NCI-H187 (cell line): ENCODE data around the gene NOTCH1.
"Not testable (repeated sequence)": the region's sequence is repeated elsewhere in the genome, so short reads cannot be mapped to it uniquely, and the experiment has no call there.

Experiments
- DNase-seq, 2 experiments: peaks; one replicate each; lab custom pipeline; 2025; lab: John Stamatoyannopoulos, UW

NOTCH1 gene

DNA sequence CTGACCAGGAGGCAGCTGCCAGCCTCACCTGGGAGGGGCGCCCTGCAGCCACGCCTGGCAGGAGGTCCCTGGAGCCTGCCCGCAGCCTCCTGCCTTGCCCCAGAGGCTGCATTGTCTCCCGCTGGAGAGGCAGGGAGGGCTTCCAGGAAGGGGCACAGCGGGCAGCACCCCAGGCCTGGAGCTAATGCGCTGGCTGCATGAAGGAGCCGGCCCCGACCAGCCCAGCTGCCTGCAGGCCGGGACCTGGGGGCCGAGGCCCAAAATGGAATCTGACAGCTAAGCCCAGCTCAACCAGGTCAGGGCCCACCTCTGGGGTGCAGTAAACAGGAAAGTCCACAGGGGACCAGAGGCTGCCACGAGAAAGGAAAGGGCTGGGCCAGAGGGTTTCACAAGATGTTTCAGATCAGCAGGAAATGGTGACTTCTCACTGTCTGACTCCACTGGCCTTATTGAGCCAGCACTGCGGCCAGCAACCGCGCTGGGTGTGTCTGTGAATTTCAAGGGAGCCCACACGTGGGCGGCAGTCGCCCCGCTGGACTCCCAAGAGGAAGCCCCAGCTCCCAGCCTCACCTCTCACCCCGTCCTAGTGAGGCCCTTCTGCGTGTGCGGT lies 18.6 kb upstream of the NOTCH1 start:
- DNase-seq, result no peak

DNA sequence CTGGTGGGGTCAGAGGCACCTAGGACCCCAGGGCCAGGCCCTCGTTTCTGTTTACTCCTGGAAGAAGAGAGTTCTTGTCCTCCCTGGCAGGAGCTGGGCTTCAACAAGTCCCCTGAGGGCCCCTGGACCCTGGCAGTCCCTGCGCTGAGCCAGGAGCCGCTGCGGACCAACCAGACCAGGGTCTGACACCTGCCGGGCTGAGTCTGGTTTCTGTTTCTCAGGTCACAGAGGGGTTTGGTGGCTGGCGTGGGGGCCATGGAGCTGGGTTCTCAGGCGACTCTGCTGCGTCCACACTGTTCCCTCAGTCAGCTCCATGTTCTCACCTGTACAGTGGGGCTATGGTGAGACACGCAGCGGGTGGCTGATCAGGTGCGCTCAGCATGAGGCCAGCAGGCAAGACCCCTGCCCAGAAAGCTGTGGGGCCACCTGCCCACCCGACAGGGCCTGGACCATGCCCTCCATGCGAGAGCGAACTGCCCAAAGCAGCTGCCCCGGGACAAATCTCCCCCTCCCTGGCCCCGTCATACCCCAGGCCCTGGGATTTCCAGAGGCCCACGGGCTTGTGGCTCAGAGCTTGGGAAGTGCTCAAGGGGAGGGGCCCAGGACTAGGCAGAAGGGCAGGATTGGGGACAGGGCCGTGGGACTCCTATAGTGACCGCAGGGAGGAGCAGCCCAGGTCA lies 17.9 kb upstream of the NOTCH1 start:
- DNase-seq, result no peak

DNA sequence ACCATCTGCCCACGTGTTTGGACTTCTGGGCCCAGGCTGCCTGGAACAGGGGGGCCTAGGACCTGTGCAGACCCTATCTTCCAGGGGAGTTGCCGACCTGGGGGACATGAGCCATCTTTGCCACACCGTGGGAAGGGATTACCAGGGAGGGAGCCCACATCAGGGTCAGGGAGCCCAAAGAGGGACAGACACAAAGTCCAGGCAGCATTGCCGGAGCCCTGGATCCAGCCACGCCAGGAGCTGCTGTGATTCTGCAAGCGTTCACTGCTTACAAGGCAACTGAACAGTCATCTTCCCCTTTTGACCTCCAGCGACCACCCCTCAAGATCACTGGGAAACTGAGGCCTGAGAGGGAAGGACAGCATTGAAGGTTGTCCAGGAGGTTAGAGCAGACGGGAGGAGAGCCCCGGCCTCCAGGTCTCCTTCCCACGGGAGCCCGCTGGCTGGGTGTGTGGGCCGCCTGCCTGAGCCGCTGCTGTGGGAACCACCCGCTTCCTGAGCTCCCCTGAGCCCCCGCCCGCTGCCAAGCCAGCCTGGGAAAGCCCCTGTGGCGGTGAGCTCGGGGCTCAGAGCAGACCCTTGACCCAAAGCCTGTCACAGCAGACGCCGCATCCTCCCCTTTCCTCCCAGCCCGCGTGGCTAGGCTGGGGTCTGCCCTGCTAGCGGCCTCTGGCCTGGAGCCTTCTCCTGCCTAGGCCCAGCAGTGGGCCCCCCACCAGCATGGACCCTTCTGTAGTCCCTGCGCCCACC lies 17.1 kb upstream of the NOTCH1 start:
- DNase-seq, result no peak

DNA sequence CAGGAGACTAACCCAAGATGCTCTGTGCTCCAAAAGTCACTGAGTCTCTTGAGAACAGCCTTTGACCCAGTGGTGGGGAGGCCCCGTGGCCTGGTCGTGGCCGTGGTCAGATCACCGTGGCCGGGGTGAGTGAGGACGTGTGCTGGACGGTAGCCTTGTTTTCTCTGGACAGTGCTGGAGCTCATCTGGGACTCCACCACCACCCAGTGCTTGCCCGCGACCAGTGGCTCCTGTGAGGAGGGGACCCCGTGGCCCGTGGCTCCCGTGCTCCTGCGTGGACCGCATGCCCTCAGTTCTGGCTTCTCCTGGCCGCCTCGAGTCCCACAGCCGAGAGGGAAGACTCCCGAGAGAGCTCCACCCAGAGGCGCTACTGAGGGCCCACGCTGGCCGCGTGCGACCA lies 15.9 kb upstream of the NOTCH1 start:
- no peak for DNase-seq

DNA sequence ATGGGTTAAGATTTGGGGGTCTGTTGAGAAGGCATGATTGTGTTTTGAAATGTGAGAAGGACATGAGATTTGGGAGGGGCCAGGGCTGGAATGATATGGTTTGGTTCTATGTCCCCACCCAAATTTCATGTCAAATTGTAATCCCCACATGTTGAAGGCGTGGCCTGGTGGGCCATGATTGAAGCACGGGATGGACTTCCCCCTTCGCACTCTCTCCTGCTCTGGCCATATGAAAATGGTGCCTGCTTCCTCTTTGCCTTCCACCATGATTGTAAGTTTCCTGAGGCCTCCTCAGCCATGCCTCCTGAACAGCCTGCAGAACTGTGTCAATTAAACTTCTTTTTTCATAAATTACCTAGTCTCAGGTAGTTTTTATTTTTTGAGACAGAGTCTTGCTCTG lies 14.7 kb upstream of the NOTCH1 start:
- no peak for DNase-seq

DNA sequence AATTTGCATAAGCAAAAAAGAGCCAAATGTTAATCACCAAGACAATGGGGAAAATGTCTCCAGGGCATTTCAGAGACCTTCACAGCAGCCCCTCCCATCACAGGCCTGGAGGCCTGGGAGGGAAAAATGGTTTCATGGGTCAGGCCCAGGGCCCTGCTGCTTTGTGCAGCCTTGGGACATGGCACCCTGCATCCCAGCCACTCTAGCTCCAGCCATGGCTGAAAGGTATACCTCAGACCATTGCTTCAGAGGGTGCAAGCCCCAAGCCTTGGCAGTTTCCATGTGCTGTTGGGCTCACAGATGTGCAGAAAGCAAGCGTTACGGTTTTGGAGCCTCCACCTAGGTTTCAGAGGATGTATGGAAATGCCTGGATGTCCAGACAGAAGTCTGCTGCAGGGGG lies 13.5 kb upstream of the NOTCH1 start:
- not testable (repeated sequence) for DNase-seq

DNA sequence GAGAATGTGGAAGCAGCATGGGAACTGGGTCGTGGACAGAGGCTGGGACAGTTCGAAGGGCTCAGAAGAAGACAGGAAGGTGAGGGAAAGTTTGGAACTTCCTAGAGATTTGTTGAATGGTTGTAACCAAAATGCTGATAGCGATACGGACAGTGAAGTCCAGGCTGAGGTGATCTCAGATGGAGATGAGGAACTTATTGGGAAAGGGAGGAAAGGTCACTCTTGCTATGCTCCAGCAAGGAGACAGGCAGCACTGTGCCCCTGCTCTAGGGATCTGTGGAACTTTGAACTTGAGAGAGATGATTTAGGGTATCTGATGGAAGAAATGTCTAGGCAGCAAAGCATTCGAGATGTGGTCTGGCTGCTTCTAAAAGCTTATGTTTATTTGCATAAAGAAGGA lies 13.0 kb upstream of the NOTCH1 start:
- DNase-seq, result not testable (repeated sequence)

DNA sequence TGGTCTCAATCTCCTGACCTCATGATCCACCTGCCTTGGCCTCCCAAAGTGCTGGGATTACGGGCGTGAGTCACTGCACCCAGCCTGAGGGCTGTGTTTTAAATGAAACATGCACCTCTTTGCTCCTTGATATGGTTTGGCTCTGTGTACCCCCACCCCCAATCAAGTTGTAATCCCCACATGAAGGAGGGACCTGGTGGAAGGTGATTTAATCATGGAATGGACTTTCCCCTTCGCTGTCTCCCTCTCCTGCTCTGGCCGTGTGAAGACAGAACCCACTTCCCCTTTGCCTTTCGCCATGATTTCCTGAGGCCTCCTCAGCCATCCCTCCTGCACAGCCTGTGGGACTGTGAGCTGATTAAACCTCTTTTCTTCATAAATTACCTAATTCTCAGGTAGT lies 12.5 kb upstream of the NOTCH1 start:
- DNase-seq, result no peak

DNA sequence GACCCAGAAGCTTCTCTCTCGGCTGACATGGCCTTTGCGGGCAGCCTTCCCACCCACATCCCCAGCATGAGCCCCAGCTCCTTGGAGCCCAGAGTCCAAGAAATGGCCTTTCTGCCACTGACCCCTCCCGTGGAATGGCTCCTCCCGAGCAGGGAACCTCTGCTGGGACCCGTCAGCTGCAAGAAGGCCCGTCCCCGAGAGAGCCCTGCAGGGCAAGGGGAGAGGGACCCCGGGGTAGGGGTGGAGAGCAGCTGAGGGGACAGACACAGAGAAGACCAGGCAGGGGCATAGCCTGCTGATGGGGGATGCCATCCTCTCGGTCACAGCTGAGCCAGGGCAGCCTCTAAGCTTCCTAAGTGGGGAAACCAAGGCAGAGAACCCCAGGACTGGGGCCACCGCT lies 11.2 kb upstream of the NOTCH1 start:
- DNase-seq, result no peak

DNA sequence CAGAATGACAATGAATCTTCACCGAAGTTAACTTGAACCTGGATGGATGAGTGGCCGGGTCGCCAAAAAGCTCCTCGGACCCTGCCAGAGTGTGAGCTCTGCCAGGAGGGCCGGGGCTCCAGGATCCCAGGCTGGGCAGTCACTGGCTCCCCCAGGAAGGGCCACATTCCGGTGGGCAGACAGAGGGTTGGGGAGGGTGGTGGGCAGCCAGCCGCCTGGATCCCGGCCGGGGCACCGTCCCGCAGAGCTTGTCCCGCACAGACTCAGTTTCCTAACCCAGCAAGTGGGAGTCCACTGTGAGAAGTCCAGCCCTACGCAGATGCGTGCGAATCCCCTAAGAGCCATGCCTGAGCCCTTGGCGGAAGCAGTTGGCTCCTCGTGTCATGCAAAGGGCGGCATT lies 10.3 kb upstream of the NOTCH1 start:
- no peak for DNase-seq

DNA sequence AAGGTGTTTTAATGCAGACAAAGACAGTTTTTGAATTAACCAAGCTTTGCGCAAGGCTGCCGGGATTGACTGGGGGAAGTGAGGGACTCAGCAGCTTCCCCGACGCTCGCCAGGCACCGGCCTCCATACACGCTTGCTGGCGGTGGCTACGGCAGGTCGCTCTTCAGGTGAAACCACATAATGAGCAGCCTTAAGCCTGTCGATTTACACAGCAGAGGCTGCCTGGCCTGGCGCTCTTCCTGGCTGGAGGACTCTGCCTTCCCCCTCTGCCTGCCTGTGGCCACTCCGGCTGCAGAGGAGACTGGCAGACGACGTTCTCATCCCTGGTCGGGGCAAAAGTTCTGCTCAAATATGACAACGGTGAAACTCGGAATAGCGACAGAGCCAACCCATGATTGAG lies 9.0 kb upstream of the NOTCH1 start:
- DNase-seq, result no peak

DNA sequence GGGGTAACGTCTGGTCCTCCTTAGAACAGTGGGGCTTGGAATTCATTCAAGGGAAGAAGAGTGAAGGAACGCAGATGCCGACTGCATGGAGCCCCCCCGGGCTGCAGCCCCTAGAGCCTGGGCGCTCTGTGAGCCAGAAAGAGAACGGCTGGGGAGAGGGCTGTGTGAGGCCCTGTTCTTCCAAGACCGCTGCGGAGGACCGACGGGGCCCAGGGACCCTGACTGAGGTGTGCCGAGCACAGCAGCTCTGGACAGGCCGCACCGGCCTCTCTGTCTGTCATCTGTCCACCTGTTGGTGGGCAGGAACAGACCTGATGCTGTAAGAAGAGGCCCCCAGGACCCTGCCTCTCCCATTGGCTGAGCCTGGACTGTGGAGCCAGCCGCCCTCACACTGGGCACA lies 7.7 kb upstream of the NOTCH1 start:
- no peak for DNase-seq

DNA sequence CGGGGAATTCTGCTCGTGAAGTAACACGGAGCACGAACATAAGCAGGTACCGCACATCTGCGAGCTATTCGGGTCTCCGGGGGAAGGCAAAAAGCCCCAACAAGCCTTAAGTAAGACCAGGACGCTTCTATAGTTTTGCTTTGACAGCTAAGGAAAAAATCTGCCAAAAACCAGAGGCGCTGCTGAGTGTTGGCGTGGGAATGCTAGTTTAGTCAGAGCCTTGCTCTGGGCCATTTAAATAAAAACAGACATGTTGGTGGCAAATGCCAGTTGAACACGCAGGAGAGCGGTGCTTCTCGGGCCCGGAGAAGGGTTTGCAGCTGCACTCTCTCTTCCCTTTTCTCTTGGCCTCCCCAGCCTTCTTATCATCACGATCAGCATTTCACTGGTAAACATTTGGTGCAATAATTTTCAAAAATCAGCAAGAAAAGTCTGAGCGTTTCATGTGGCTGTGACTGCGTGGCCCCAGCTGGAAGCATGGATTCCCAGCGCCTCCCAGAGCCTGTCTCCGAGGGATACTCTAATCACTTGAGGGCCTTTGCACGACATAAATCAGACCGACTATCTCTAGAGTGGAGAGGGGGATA lies 6.4 kb upstream of the NOTCH1 start:
- no peak for DNase-seq

DNA sequence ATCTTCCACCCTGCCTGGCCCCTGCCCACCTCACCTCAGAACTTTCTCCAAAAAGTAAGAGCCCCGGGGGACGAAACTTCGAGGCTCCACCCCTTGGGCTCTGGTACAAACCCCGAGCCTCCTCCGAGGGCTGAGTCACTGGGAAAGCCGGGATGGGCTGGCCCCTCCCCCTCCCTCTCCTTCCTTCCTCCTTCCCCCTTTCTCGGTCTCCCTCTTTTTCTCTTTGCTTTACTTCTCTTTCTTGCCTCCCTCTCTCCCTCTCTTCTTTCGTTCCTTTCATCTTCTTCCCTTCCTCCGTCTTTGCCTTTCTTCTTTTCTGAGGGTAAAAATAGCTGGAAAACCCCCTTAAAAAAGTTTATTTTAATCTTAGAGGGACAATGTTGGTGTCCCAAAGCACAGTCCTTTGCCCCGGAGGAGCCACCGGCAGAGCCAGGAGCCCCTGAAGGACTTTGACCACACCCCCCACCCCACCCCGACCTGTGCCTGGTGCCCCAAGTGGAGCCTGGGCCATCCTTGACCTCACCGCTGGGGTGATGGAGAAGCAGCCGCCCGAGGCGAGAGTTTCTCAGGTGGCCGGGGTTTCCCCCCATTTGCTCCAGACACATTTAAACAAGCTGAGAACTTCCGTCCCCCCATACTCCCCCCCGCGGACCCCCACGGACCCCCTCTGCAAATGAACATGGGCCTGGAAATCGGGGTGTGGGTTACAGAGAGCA lies 5.7 kb upstream of the NOTCH1 start:
- no peak for DNase-seq

DNA sequence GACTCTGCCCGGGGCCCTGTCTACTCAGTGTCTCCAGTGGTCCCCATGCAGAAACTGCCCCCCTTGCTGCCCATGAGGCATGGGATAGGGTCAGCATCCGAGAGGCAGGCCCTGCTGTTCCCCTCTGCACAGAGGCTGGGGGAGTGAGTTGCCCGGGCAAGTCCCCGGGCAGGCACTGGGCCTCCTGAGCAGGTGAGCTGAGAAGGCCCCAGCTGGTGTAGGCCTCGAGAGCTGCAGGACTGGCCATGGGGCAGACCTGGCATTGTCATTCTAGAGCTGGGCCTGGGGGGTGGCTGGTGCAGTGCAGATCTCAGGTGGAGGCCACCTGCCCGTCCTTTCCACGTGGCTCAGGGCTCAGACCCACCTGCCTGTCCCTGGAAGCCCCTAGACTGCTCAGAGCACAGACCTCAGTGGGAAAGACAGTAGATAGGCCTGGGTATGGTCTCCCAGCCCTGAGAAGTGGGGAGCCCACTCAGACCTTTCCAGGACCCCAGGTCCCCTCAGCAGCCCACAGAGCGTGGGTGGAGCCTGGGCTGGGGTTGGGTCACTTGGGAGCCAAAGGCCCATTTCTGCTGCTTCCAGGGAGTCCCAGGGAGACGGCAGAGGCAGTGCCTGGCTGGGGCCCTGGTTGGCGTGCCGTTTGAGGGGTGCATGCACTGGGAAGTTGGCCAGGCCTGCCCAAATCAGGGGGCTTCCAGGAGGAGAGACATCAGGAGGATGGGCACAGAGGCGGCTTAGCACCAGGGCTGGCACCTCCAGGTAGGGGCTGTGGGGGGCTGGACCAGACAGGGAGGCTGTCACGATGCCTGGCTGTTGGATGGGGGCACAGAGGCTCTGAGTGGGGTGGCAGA lies 4.8 kb upstream of the NOTCH1 start:
- DNase-seq, result no peak

DNA sequence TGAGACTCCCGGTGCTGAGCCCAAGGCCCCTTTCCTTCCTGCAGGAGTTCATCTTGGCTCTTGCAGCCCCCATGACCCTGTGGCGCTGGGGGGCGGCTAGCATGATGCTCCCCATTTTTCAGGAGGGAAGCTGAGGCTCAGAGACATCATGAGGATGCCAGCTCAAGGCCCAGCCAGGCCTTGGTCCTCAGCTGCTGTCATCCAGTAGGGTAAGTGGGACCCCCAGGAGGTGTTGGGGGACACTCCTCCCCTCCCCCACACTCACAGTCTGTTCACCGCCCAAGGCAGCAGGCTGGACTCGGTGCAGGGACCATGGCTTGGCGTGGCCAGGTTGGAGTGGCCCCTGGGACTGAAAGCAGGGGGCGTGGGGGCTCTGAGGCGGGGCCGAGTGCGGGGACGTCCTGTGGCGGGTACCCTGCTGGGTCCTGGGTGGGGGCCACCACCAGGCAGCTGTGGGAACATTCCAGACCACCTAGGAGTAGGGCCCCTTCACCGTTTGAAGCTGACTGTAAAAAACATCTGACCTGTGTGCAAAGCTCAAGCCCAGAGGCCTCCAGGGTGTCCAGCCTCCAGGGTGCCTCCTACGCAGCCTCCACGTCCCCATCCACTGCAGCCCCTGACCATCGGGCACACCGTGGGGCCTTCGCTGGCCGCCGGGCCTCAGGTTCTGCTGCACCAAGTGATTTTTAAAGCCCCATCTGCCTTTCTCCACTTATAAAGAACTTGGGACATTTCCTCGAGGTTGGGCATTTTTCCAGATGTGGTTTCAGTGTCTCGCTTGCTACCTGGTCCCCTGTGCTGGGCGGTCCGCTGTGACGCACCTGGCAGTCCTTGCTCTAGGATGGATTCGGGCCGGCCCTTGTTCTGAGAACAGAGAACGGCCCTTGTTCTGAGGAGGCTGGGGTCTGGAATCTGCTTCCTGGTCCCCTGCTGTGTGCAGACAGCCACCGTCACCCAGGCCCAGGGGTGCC lies 3.4 kb upstream of the NOTCH1 start:
- no peak for DNase-seq

DNA sequence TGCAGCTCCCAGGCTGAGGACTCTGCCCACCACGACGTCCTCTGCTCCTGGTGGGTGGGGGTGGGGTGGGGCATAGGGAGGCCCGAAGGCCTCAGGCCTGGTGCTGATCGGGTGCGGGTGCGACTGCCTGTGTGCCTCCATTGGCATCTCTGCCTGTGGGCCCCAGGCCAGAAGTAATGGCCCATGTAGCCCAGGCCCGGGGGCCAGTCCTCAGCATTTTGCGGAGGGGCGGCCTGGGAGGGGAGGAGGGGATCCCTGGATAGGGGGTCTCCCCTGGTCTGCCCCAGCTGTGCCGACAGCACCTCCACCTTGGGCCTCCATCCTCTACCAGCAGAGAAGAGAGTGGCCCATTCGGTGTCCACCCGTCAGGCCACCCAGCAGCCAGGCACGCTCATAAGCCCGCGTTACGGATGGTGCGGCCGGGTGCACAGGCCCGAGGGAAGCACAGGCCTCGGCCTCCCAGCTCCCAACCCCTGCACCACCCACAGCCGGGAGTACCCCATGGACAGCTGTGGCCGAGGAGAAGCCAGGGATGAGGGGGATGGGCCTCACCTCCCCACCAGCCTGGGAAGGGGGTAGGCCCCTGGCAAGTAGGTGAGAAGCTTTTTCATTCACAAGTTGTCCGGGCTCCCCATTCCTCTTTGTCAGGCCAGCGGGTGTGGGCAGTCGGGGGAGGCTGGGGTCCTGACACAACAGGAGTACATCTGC lies 1.8 kb upstream of the NOTCH1 start:
- no peak for DNase-seq

DNA sequence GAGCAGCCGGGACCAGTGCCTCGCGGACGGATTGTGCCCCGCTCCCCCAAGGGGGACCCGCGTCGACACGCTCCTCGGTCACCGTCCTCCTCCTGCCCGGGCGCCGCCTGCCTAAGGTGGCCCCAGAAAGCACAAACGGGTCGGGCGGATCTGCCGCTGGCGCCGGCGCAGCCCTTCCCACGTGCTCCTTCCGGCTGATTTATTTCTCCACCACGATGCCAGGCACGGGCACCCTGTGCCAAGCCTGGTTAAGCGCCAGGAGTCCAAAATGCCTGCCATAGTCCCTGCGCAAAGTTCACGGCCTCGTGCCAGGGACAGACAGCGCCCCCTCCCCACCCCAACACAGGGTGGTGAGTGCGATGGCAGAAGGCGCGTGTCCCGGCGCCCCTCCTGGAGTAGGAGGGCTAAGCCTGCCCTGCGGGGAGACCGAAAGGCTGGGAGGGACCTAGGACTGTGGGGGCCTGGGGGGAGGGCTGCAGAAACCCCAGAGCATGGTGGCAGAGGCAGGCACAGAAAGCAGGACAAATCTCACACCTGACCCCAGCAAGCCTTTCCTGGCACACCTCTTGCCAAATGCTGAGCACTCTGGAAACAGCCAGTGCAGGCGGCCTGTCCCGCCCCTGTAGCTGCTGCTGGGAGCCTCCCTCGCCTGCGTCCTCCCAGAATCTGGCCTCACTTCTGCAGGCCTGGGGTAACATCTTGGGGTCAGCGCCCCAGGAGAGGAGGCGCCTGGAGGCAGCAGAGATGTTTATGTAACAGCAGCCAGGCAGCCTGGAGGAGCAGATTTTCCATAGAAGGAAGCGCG lies 1.1 kb upstream of the NOTCH1 start:
- DNase-seq, result no peak

DNA sequence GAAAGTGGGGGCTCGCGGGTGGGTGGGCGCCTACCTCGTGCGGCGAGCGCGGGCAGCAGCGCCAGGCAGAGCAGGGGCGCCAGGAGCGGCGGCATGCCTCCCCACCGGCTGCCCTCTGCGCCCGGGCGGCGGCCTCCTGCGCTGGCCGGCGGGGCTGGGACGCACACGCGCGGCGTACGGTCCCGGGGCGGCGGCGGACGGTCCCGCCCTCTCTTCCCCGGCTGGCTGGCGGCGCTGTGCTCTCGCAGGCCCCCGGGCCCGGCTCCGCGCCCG lies 220 bp downstream of the NOTCH1 start:
- DNase-seq, result no peak
